ENCODE measurements around the gene DNAH6. TPM values are rescaled to one million over a fixed set of nuclear protein-coding genes. Genes with fewer than 3 reads are reported as not detected.
A peak's percentile ranks its signal among the peaks of the same experiment; 100 is the strongest.
"Not testable (repeated sequence)": the region's sequence is repeated elsewhere in the genome, so short reads cannot be mapped to it uniquely, and the experiment has no call there.

DNAH6 gene
- total RNA-seq, 1 donor from 2014 or later, result 0.51 TPM

- DNase-seq, result no peak
Observed at GRCh38 chr2:84515788-84516187, 510 bp upstream of the DNAH6 start.

GRCh38 chr2:84519332-84519957 lies 3.1 kb downstream of the DNAH6 start:
- no peak for DNase-seq

GRCh38 chr2:84526562-84526961 lies 10.3 kb downstream of the DNAH6 start:
- no peak for DNase-seq

- peak; percentile 4 for DNase-seq
Observed at GRCh38 chr2:84527137-84528129, 11.1 kb downstream of the DNAH6 start.

GRCh38 chr2:84532291-84532690 lies 16.0 kb downstream of the DNAH6 start:
- DNase-seq, result no peak

GRCh38 chr2:84534225-84534624 lies 17.9 kb downstream of the DNAH6 start:
- DNase-seq, result no peak

GRCh38 chr2:84537251-84537650 lies 21.0 kb downstream of the DNAH6 start:
- DNase-seq, result no peak

- no peak for DNase-seq
Observed at GRCh38 chr2:84539729-84540128, 23.4 kb downstream of the DNAH6 start.

- no peak for DNase-seq
Observed at GRCh38 chr2:84545005-84545404, 28.7 kb downstream of the DNAH6 start.

- DNase-seq, result no peak
Observed at GRCh38 chr2:84546551-84546950, 30.3 kb downstream of the DNAH6 start.

GRCh38 chr2:84548303-84548702 lies 32.0 kb downstream of the DNAH6 start:
- DNase-seq, result no peak

- DNase-seq, result no peak
Observed at GRCh38 chr2:84550916-84551315, 34.6 kb downstream of the DNAH6 start.

- not testable (repeated sequence) for DNase-seq
Observed at GRCh38 chr2:84551526-84551925, 35.2 kb downstream of the DNAH6 start.

GRCh38 chr2:84556190-84556589 lies 39.9 kb downstream of the DNAH6 start:
- DNase-seq, result no peak

GRCh38 chr2:84559838-84560237 lies 43.5 kb downstream of the DNAH6 start:
- DNase-seq, result no peak

- DNase-seq, result no peak
Observed at GRCh38 chr2:84579661-84580060, 63.4 kb downstream of the DNAH6 start.

GRCh38 chr2:84603911-84604310 lies 87.6 kb downstream of the DNAH6 start:
- DNase-seq, result no peak

- no peak for DNase-seq
Observed at GRCh38 chr2:84613082-84613481, 96.8 kb downstream of the DNAH6 start.

GRCh38 chr2:84619794-84620371 lies 103.6 kb downstream of the DNAH6 start:
- DNase-seq, result no peak

GRCh38 chr2:84628486-84628885 lies 112.2 kb downstream of the DNAH6 start:
- DNase-seq, result no peak

- no peak for DNase-seq
Observed at GRCh38 chr2:84629550-84629949, 113.3 kb downstream of the DNAH6 start.

- DNase-seq, result peak; percentile 16
Observed at GRCh38 chr2:84631047-84631446, 114.7 kb downstream of the DNAH6 start.

GRCh38 chr2:84631985-84632384 lies 115.7 kb downstream of the DNAH6 start:
- no peak for DNase-seq
